ENCODE measurements around the gene SEMA3B.

SEMA3B gene

GRCh38 chr3:50255251-50255615 lies 13.7 kb upstream of the SEMA3B start:
- H3K36me3 ChIP-seq (ENCODE audit: control insufficient read depth in 2 of 2, insufficient read depth in 1 of 2, low read length in 2 of 2) = peaks cover 5 to 53% of the 10 kb centered on the region in 2 experiments
- ChIA-PET POLR2A (interaction anchor here (1.6 kb wide), 1 partner anchor 10 kb away, joined by 4 read pairs; no protein-coding TSS in a partner anchor), CTCF (interaction anchor here (2.5 kb wide), 1 partner anchor 8 kb away, joined by 20 read pairs; no protein-coding TSS in a partner anchor)
- no peaks in the 10 kb centered on the region; the same call in 1 of the 2 replicates for H3K4me1 ChIP-seq (ENCODE audit: control insufficient read depth, insufficient read depth, low read length)
- TF ChIP-seq, protein P1, sequence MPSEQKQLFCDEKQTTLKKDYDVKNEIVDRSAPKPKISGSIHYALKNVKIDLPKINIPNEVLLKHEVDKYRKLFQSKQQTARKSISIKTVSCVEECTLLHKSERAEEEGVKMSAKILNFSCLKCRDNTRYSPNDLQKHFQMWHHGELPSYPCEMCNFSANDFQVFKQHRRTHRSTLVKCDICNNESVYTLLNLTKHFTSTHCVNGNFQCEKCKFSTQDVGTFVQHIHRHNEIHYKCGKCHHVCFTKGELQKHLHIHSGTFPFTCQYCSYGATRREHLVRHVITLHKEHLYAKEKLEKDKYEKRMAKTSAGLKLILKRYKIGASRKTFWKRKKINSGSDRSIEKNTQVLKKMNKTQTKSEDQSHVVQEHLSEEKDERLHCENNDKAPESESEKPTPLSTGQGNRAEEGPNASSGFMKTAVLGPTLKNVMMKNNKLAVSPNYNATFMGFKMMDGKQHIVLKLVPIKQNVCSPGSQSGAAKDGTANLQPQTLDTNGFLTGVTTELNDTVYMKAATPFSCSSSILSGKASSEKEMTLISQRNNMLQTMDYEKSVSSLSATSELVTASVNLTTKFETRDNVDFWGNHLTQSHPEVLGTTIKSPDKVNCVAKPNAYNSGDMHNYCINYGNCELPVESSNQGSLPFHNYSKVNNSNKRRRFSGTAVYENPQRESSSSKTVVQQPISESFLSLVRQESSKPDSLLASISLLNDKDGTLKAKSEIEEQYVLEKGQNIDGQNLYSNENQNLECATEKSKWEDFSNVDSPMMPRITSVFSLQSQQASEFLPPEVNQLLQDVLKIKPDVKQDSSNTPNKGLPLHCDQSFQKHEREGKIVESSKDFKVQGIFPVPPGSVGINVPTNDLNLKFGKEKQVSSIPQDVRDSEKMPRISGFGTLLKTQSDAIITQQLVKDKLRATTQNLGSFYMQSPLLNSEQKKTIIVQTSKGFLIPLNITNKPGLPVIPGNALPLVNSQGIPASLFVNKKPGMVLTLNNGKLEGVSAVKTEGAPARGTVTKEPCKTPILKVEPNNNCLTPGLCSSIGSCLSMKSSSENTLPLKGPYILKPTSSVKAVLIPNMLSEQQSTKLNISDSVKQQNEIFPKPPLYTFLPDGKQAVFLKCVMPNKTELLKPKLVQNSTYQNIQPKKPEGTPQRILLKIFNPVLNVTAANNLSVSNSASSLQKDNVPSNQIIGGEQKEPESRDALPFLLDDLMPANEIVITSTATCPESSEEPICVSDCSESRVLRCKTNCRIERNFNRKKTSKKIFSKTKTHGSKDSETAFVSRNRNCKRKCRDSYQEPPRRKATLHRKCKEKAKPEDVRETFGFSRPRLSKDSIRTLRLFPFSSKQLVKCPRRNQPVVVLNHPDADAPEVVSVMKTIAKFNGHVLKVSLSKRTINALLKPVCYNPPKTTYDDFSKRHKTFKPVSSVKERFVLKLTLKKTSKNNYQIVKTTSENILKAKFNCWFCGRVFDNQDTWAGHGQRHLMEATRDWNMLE (tag by site-specific recombination; conservative IDR thresholded peaks at IDR 0.05; ENCODE audit: low read depth) = no peak
- TF ChIP-seq ZNF266 (tag by site-specific recombination; IDR thresholded peaks at IDR 0.05; ENCODE audit: low read depth) = no peak
- no peak for TF ChIP-seq TRIM28 (IDR thresholded peaks at IDR 0.05; ENCODE audit: borderline replicate concordance, low read length)
- TF ChIP-seq WT1 (tag by site-specific recombination; IDR thresholded peaks at IDR 0.05) = no peak
- TF ChIP-seq ZNF404 (tag by site-specific recombination; IDR thresholded peaks at IDR 0.05) = no peak
- TF ChIP-seq ZNF514 (tag by site-specific recombination; IDR thresholded peaks at IDR 0.05) = no peak
- TF ChIP-seq EGR2 (tag by site-specific recombination; IDR thresholded peaks at IDR 0.05; ENCODE audit: low read depth) = no peak
- TF ChIP-seq, protein P2, sequence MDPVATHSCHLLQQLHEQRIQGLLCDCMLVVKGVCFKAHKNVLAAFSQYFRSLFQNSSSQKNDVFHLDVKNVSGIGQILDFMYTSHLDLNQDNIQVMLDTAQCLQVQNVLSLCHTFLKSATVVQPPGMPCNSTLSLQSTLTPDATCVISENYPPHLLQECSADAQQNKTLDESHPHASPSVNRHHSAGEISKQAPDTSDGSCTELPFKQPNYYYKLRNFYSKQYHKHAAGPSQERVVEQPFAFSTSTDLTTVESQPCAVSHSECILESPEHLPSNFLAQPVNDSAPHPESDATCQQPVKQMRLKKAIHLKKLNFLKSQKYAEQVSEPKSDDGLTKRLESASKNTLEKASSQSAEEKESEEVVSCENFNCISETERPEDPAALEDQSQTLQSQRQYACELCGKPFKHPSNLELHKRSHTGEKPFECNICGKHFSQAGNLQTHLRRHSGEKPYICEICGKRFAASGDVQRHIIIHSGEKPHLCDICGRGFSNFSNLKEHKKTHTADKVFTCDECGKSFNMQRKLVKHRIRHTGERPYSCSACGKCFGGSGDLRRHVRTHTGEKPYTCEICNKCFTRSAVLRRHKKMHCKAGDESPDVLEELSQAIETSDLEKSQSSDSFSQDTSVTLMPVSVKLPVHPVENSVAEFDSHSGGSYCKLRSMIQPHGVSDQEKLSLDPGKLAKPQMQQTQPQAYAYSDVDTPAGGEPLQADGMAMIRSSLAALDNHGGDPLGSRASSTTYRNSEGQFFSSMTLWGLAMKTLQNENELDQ (tag by site-specific recombination; IDR thresholded peaks at IDR 0.05; ENCODE audit: low read depth) = no peak
- no peak for TF ChIP-seq ZNF785 (tag by site-specific recombination; IDR thresholded peaks at IDR 0.05)
- TF ChIP-seq ZNF423 (tag by site-specific recombination; IDR thresholded peaks at IDR 0.05) = no peak
- TF ChIP-seq ZNF610 (tag by site-specific recombination; IDR thresholded peaks at IDR 0.05; ENCODE audit: borderline replicate concordance) = no peak
- no peak for TF ChIP-seq ZNF707 (tag by site-specific recombination; IDR thresholded peaks at IDR 0.05)
- TF ChIP-seq PATZ1 (tag by site-specific recombination; IDR thresholded peaks at IDR 0.05) = no peak
- no peak for TF ChIP-seq ZNF843 (tag by site-specific recombination; IDR thresholded peaks at IDR 0.05)
- TF ChIP-seq KLF1 (tag by site-specific recombination; IDR thresholded peaks at IDR 0.05) = no peak
- H3K27ac ChIP-seq (ENCODE audit: extremely low read depth, low read depth, low read length) = no peak overlapping the region
- no peak overlapping the region for H3K4me3 ChIP-seq (ENCODE audit: low read depth, low read length)
- H3K9me3 ChIP-seq (ENCODE audit: control insufficient read depth, insufficient read depth, low read depth, low read length) = no peaks in the 10 kb centered on the region
